ENCODE data around the gene APLP2. TPM values are rescaled to one million over a fixed set of nuclear protein-coding genes. Genes with fewer than 3 reads are reported as not detected.

Gene APLP2
- total and polyA plus RNA-seq, 9 of the 15 experiments (the other 6 are each of a cell fraction or from before 2014, with no cell fraction given): 17.4 to 164 (median 118) TPM

DNA sequence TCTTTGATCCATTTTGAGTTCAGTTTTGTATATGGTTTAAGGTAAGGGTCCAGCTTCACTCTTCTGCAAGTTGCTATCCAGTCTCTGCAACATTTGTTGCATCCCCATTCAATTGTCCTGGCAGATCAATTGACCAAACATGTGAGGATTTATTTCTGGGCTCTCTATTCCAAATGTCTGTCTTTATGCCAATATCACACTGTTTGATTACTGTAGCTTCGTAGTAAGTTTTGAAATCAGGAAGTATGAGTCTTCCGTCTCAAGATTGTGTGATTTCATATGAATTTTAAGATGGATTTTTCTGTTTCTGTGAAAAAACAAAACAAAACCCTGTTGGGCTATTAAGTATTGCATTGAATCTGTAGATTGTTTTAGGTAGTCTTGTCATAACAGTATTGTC is 17.0 kb downstream of the APLP2 start:
- Histone ChIP-seq H3K4me1 (replicated peaks in 1 of 2; ENCODE audit: control insufficient read depth in 2 of 2, insufficient read depth in 2 of 2, low read length in 2 of 2) (peaks cover 0 to 31% of the 10 kb centered on the region in 2 experiments; a peak in 3 of 5 replicates), H3K36me3 (ENCODE audit: control insufficient read depth, insufficient read depth, low read length) (peaks cover 4% of the 10 kb centered on the region; the same call in 1 of the 3 replicates), H3K4me3 (no peak overlapping the region), H3K27me3 (ENCODE audit: control insufficient read depth in 2 of 2, insufficient read depth in 2 of 2, low read length in 2 of 2) (no peaks in the 10 kb centered on the region), H3K79me2 (ENCODE audit: control insufficient read depth, insufficient read depth, low read length) (peaks cover 76% of the 10 kb centered on the region), H3K9me1 (ENCODE audit: control insufficient read depth, insufficient read depth, low read length) (peaks cover 4% of the 10 kb centered on the region), H3K27ac (ENCODE audit: extremely low read depth, low read depth, low read length) (no peak overlapping the region), H3K9me3 (replicated peaks; ENCODE audit: control insufficient read depth, insufficient read depth, low read depth, low read length) (no peaks in the 10 kb centered on the region), H4K20me1 (replicated peaks; ENCODE audit: control insufficient read depth, insufficient read depth, low read length) (no peaks in the 10 kb centered on the region), H2AFZ (ENCODE audit: low read depth, low read length) (no peak overlapping the region), H3K9ac (ENCODE audit: insufficient read depth in 1 of 2, low read depth in 2 of 2, low read length in 2 of 2) (no peak overlapping the region), H3K4me2 (ENCODE audit: insufficient read depth, low read length) (no peak overlapping the region)
- ChIA-PET POLR2A (interaction anchor here (0.6 to 3.8 kb wide), 4 partner anchors 8 to 46 kb away, joined by 3 to 19 read pairs (median 8); partner anchors contain the start of gene APLP2), CTCF (ENCODE audit: low intra/inter-chr PET ratio) (no interaction called here)
- no TSS peak for BruUV-seq (replicated peaks)
- in situ Hi-C loops (cut with MboI): no loop called here
- ATAC-seq: no peak
- 53% methylated on average over 2 of the region's 2 CpGs for WGBS (ENCODE audit: insufficient coverage, low coverage, missing lambda C conversion rate)
- FAIRE-seq: no peak
- TF ChIP-seq KAT8 (IDR thresholded peaks at IDR 0.05; ENCODE audit: low read depth) (no peak), SREBF2 (CRISPR knock-in tag; IDR thresholded peaks at IDR 0.05) (no peak), SMARCA4 (IDR thresholded peaks at IDR 0.05) (no peak), BRD4 (IDR thresholded peaks at IDR 0.05) (no peak), ILF3 (IDR thresholded peaks at IDR 0.05; ENCODE audit: borderline replicate concordance) (no peak), RHOXF2B (CRISPR knock-in tag; conservative IDR thresholded peaks at IDR 0.05) (no peak), ZNF696 (CRISPR knock-in tag; conservative IDR thresholded peaks at IDR 0.05) (no peak), ZNF165 (CRISPR knock-in tag; IDR thresholded peaks at IDR 0.05; ENCODE audit: borderline replicate concordance) (no peak), ZNF174 (CRISPR knock-in tag; IDR thresholded peaks at IDR 0.05) (no peak)
- TF ChIP-seq, protein P1, sequence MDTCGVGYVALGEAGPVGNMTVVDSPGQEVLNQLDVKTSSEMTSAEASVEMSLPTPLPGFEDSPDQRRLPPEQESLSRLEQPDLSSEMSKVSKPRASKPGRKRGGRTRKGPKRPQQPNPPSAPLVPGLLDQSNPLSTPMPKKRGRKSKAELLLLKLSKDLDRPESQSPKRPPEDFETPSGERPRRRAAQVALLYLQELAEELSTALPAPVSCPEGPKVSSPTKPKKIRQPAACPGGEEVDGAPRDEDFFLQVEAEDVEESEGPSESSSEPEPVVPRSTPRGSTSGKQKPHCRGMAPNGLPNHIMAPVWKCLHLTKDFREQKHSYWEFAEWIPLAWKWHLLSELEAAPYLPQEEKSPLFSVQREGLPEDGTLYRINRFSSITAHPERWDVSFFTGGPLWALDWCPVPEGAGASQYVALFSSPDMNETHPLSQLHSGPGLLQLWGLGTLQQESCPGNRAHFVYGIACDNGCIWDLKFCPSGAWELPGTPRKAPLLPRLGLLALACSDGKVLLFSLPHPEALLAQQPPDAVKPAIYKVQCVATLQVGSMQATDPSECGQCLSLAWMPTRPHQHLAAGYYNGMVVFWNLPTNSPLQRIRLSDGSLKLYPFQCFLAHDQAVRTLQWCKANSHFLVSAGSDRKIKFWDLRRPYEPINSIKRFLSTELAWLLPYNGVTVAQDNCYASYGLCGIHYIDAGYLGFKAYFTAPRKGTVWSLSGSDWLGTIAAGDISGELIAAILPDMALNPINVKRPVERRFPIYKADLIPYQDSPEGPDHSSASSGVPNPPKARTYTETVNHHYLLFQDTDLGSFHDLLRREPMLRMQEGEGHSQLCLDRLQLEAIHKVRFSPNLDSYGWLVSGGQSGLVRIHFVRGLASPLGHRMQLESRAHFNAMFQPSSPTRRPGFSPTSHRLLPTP (IDR thresholded peaks at IDR 0.05; ENCODE audit: borderline replicate concordance, extremely low read depth, insufficient read length): no peak
- TF ChIP-seq, protein P2, sequence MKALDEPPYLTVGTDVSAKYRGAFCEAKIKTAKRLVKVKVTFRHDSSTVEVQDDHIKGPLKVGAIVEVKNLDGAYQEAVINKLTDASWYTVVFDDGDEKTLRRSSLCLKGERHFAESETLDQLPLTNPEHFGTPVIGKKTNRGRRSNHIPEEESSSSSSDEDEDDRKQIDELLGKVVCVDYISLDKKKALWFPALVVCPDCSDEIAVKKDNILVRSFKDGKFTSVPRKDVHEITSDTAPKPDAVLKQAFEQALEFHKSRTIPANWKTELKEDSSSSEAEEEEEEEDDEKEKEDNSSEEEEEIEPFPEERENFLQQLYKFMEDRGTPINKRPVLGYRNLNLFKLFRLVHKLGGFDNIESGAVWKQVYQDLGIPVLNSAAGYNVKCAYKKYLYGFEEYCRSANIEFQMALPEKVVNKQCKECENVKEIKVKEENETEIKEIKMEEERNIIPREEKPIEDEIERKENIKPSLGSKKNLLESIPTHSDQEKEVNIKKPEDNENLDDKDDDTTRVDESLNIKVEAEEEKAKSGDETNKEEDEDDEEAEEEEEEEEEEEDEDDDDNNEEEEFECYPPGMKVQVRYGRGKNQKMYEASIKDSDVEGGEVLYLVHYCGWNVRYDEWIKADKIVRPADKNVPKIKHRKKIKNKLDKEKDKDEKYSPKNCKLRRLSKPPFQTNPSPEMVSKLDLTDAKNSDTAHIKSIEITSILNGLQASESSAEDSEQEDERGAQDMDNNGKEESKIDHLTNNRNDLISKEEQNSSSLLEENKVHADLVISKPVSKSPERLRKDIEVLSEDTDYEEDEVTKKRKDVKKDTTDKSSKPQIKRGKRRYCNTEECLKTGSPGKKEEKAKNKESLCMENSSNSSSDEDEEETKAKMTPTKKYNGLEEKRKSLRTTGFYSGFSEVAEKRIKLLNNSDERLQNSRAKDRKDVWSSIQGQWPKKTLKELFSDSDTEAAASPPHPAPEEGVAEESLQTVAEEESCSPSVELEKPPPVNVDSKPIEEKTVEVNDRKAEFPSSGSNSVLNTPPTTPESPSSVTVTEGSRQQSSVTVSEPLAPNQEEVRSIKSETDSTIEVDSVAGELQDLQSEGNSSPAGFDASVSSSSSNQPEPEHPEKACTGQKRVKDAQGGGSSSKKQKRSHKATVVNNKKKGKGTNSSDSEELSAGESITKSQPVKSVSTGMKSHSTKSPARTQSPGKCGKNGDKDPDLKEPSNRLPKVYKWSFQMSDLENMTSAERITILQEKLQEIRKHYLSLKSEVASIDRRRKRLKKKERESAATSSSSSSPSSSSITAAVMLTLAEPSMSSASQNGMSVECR (CRISPR knock-in tag; IDR thresholded peaks at IDR 0.05): no peak
- no peak for DNase-seq (ENCODE audit: extremely low read depth in 1 of 4, low spot score in 3 of 4)
- intact Hi-C loops (cut with micrococcal nuclease): no loop called here
